HG03575 (cell line): ENCODE results near the gene INTS12.
A peak's percentile ranks its signal among the peaks of the same experiment; 100 is the strongest.

ENCODE experiments used
- ATAC-seq: cut with Tn5 transposase; IDR thresholded peaks from one replicate; pipeline ENCODE4 v1.9.1; 2021; ENCODE audit not compliant: unreplicated experiment, insufficient number of reproducible peaks, low FRiP score; ENCODE audit errors: extremely low read depth

Gene INTS12

DNA sequence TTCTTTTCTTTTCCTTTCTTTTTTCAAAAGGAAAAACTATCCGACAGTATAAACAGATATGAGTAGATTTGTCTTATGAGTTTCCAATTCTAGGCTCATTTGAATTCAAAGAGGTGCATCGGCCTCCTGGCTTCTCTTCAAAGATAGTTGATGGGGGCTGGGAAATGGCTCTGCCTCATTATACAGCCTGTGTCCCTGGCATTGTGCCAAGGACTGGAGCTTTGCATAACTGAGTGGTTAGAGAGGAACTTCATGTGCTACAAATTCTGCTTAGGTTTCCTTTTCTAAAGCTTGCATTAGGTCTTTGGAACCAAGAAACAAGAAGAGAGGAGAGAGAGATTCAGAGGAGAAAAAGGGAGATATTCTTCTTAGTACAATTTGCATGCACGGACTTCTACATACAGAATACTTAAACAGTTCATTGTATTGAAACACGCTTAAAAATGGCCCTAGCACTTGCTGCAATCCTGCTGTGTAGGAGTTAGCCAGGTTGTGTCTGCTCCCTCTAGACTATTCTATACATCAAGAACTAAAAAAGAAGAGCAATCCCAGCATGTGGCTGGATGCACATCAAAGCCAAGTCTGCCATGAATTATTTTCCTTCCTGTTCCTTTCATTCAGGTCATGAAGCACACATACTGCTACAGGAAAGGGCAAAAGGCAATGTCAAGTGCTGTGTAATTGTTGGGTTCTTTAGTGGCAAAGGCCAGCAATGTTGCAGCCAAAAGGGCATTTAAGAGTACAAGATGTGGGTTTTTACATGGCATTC lies 70.9 kb downstream of the INTS12 start:
- ATAC-seq: peak; percentile 48

DNA sequence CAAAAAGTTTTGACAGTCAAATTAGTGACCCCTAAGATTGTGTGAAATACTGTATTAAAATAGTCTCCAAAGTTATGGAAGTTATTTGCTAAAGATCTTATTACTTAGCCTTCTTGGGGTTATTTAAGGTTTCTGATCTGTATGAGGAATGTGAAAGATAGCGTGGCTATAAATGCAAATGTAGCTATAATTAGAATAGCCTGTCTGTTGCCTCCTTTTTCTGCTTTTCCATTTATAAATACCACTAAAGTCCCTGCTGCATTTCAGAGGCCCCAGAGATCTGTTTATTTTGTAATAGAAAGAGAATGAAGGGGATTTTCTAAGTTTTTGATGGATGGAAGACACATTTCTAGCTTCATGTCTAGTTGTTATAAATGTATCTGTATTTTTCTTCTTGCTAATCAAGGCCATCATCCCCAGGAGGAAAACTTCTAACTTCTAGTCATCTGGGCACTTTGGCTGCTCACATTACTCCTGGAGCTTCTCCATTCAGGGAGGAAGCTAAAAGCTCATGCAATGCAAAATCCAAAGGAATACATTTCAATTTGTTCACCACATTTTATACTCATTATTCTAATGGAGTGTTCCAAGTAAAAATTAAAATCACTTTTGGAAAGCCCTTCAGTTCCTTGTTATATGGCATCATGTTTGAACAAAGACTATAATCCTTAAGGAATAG lies 73.9 kb downstream of the INTS12 start:
- ATAC-seq: no peak

DNA sequence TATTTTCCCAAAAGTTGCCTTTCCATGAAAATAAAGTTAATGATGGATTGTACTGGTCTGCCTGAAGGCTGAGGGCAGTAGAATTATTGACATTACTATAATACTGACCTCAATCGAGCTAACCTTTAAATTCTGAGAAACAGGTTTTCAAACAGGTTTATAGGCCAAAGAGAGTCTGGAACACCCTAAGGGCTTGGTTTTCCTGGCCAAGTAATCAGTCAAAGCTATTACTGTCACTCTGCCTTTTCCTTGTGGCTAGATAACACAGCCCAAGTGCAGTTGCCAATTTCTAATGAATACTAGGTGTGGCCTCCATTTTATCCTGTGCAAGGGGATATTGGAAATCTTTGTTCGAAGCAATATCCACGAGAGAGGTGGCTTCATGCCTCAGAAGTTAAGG lies 75.2 kb downstream of the INTS12 start:
- no peak for ATAC-seq
